B cell (primary cell): ENCODE measurements around the gene ATP5F1B. TPM values are rescaled to one million over a fixed set of nuclear protein-coding genes. Genes with fewer than 3 reads are reported as not detected.
A peak's percentile ranks its signal among the peaks of the same experiment; 100 is the strongest.

Experiments
- ATAC-seq: fragments of 200-7000 bp; cut with Tn5 transposase; one replicate; pipeline ENCODE4 v1.10.0; 2021; ENCODE audit warnings: low read depth, mild to moderate bottlenecking, moderate number of reproducible peaks, moderate library complexity
- CTCF ChIA-PET: fragments of 350-600 bp; sonication (Branson Sonifier 250); formaldehyde crosslinking; loops from one replicate; lab custom pipeline; 2021; ENCODE audit warnings: antibody characterized with exemption, inconsistent platforms; lab: Charles Lee
- POLR2A ChIA-PET: fragments of 350-600 bp; sonication (Branson Sonifier 250); formaldehyde crosslinking; loops from one replicate; lab custom pipeline; 2021; ENCODE audit warnings: antibody characterized with exemption; lab: Charles Lee
- DNase-seq: peaks from one replicate; pipeline ENCODE4 v3.0.0; 2013
- H2AFZ ChIP-seq: 2 replicates; pipeline ENCODE4 v1.6.1; 2012; ENCODE audit warnings: mild to moderate bottlenecking, low read depth, low read length; ENCODE audit not compliant: insufficient read depth, poor library complexity, severe bottlenecking
- H3K27ac ChIP-seq, 2 donors: 1 replicate in 1 of 2; 2 replicates in 1 of 2; pipeline ENCODE4 v1.5.1; 2012 to 2013; ENCODE audit warnings: low read length in 2 of 2, mild to moderate bottlenecking in 2 of 2, moderate library complexity in 1 of 2
- H3K27me3 ChIP-seq, 4 experiments: fragments of 200-600 bp in 1 of 4; sonication (generic) in 1 of 4; replicated peaks in 1 of 4; 1 replicate in 2 of 4; 2 replicates in 2 of 4; pipeline versions ENCODE4 v1.6.1 to v1.7.0; 2013 to 2016; ENCODE audit warnings: low read length in 3 of 4, mild to moderate bottlenecking in 2 of 4, mixed read lengths in 1 of 4, moderate library complexity in 1 of 4; ENCODE audit not compliant: insufficient read depth in 4 of 4, control insufficient read depth in 3 of 4; ENCODE audit errors: control extremely low read depth in 1 of 4
- H3K36me3 ChIP-seq, 2 experiments: replicated peaks in 1 of 2; 1 replicate in 1 of 2; 2 replicates in 1 of 2; pipeline versions ENCODE4 v1.6.1 to v1.7.1; 2013; ENCODE audit warnings: low read length in 1 of 2; ENCODE audit not compliant: insufficient read depth in 2 of 2, control insufficient read depth in 1 of 2; ENCODE audit errors: control extremely low read depth in 1 of 2, extremely low read depth in 1 of 2
- H3K4me1 ChIP-seq, 2 donors: fragments of 200-600 bp in 1 of 2; sonication (generic) in 1 of 2; 1 replicate in 1 of 2; 2 replicates in 1 of 2; pipeline versions ENCODE4 v1.5.1 to v1.6.1; 2013 to 2017; ENCODE audit warnings: low read length in 2 of 2; ENCODE audit not compliant: control insufficient read depth in 2 of 2, insufficient read depth in 2 of 2
- H3K4me2 ChIP-seq: replicated peaks from 2 replicates; pipeline ENCODE3; 2012; ENCODE audit warnings: mild to moderate bottlenecking, low read depth, low read length; ENCODE audit not compliant: poor library complexity, severe bottlenecking
- H3K4me3 ChIP-seq, 5 experiments: fragments of 200-600 bp in 1 of 5; sonication (generic) in 1 of 5; 1 replicate in 3 of 5; 2 replicates in 2 of 5; pipeline versions ENCODE4 v1.5.1 to v1.7.0; 2011 to 2016; ENCODE audit warnings: low read length in 4 of 5, mild to moderate bottlenecking in 4 of 5, low read depth in 2 of 5, control low read depth in 1 of 5, moderate library complexity in 1 of 5; ENCODE audit not compliant: insufficient read depth in 1 of 5; ENCODE audit errors: control extremely low read depth in 1 of 5, extremely low read depth in 1 of 5
- H3K79me2 ChIP-seq: fragments of 200-600 bp; sonication (generic); one replicate; pipeline ENCODE4 v1.6.0; 2016; ENCODE audit warnings: low read length; ENCODE audit not compliant: control insufficient read depth, insufficient read depth
- H3K9ac ChIP-seq: fragments of 200-600 bp; sonication (generic); 2 replicates; pipeline ENCODE4 v1.6.1; 2017; ENCODE audit warnings: mild to moderate bottlenecking, low read length, moderate library complexity
- H3K9me3 ChIP-seq, 3 donors: one replicate each; pipeline versions ENCODE4 v1.6.1 to v1.7.1; 2013; ENCODE audit warnings: low read length in 2 of 3; ENCODE audit not compliant: control insufficient read depth in 2 of 3, insufficient read depth in 1 of 3; ENCODE audit errors: control extremely low read depth in 1 of 3
- H4K20me1 ChIP-seq: 2 replicates; pipeline ENCODE4 v1.6.0; 2012; ENCODE audit warnings: mild to moderate bottlenecking, low read length; ENCODE audit not compliant: insufficient read depth, control insufficient read depth, poor library complexity, severe bottlenecking
- H3K27ac Mint-ChIP-seq: one replicate; pipeline ENCODE4 v1.8.0; 2021; ENCODE audit warnings: mixed read lengths
- H3K27me3 Mint-ChIP-seq: one replicate; pipeline ENCODE4 v1.8.0; 2021; ENCODE audit warnings: mixed read lengths
- H3K4me1 Mint-ChIP-seq: one replicate; pipeline ENCODE4 v1.8.0; 2021; ENCODE audit warnings: mixed read lengths
- H3K4me3 Mint-ChIP-seq: one replicate; pipeline ENCODE4 v1.8.0; 2021; ENCODE audit warnings: mixed read lengths
- H3K9me3 Mint-ChIP-seq: one replicate; pipeline ENCODE4 v1.8.0; 2022; ENCODE audit warnings: mixed read lengths; ENCODE audit not compliant: insufficient read depth
- CTCF ChIP-seq: fragments of 200-600 bp; IDR thresholded peaks from one replicate; pipeline ENCODE4 v1.8.0; 2022; ENCODE audit warnings: antibody characterized with exemption, mild to moderate bottlenecking
- EZH2 ChIP-seq: IDR thresholded peaks from 2 replicates; pipeline ENCODE4 v1.6.1; 2012; ENCODE audit warnings: borderline replicate concordance, low read depth, mild to moderate bottlenecking, moderate library complexity, low read length; ENCODE audit not compliant: insufficient read depth, poor library complexity, severe bottlenecking
- WGBS: methylation state at CpG from one replicate; pipeline ENCODE4 v1.1.5; 2013; ENCODE audit warnings: missing lambda C conversion rate; ENCODE audit not compliant: insufficient coverage; 5-methylcytosine and 5-hydroxymethylcytosine counted together
- intact Hi-C: fragments of 100-400 bp; cut with micrococcal nuclease; formaldehyde crosslinking; loops from one replicate; pipeline ENCODE4 v1.10.0; 2022
- polyA plus RNA-seq: library from polyadenylated mRNA; depleted of rRNA; stranded (reverse); fragments of >200 nt; gene quantifications from 2 replicates; pipeline ENCODE4 v1.2.3, GENCODE V29; 2012
- total RNA-seq, 2 donors: library from RNA; stranded (reverse); fragments of 120-200 nt in 1 of 2; gene quantifications; 1 replicate in 1 of 2; 2 replicates in 1 of 2; pipeline versions ENCODE4 v1.2.3 to v1.2.4, GENCODE V29; 2013 to 2022

Gene ATP5F1B
- total and polyA plus RNA-seq, 2 donors (not counting 1 experiment from before 2014, with no cell fraction given): 217 to 378 TPM

GRCh38 chr12:56635806-56636674, 9.7 kb downstream of the ATP5F1B start:
- no peaks in the 10 kb centered on the region for H3K27me3 ChIP-seq
- peak; percentile 55 for ATAC-seq
- intact Hi-C loops: loop anchor here (1.0 to 10.0 kb wide), 15 partner anchors 8 to 1116 kb away; partner anchors contain the start of genes APOF, CDK4, CS and DDIT3
- no peaks in the 10 kb centered on the region for H3K9me3 ChIP-seq
- TF ChIP-seq CTCF (no peak), EZH2 (no peak)
- ChIA-PET POLR2A (interaction anchor here (0.6 to 3.1 kb wide), 24 partner anchors 8 to 1109 kb away, joined by 3 to 33 read pairs (median 4); partner anchors contain the start of genes ANKRD52, ATP5F1B, GLS2 and NACA), CTCF (interaction anchor here (0.7 to 4.4 kb wide), 38 partner anchors 8 to 898 kb away, joined by 3 to 48 read pairs (median 6); partner anchors contain the start of genes ATP5F1B, CNPY2, NACA and PTGES3)
- no peaks in the 10 kb centered on the region for H3K27me3 Mint-ChIP-seq
- peak overlapping the region; percentile 75 to 83 for H3K27ac ChIP-seq
- H3K4me3 Mint-ChIP-seq: peak overlapping the region; percentile 89
- peak overlapping the region; percentile 95 for H3K27ac Mint-ChIP-seq
- peak overlapping the region; percentile 78 for H3K9ac ChIP-seq
- H3K4me2 ChIP-seq: peak overlapping the region; percentile 91
- H3K4me1 Mint-ChIP-seq: peaks cover 67% of the 10 kb centered on the region
- WGBS: 0% methylated on average over 19 of the region's 20 CpGs
- peak; percentile 86 for DNase-seq
- H3K36me3 ChIP-seq: peaks cover 0 to 35% of the 10 kb centered on the region in 2 experiments
- peaks cover 14% of the 10 kb centered on the region for H4K20me1 ChIP-seq
- peaks cover 52 to 61% of the 10 kb centered on the region in 2 donors for H3K4me1 ChIP-seq
- H3K79me2 ChIP-seq: peaks cover 35% of the 10 kb centered on the region
- peak overlapping the region; percentile 76 for H2AFZ ChIP-seq
- peak overlapping the region; percentile 57 to 85 (median 78) for H3K4me3 ChIP-seq
- H3K9me3 Mint-ChIP-seq: no peaks in the 10 kb centered on the region
